Dendritic cell treated with granulocyte-macrophage colony-stimulating factor and Interleukin-4, amounts not matched to agents 40 ng/mL and 50 ng/mL, for 4 days (primary cell): ENCODE data around the gene CSNK1A1L.

Source experiments
- H3K27ac Mint-ChIP-seq: one replicate; pipeline ENCODE4 v1.8.0; 2022; ENCODE audit warnings: mild to moderate bottlenecking, mixed read lengths
- H3K27me3 Mint-ChIP-seq: one replicate; pipeline ENCODE4 v1.8.0; 2022; ENCODE audit warnings: mild to moderate bottlenecking, mixed read lengths
- H3K36me3 Mint-ChIP-seq: one replicate; pipeline ENCODE4 v1.8.0; 2022; ENCODE audit warnings: low read depth, mixed read lengths
- H3K4me1 Mint-ChIP-seq: one replicate; pipeline ENCODE4 v1.8.0; 2022; ENCODE audit warnings: low read depth, mixed read lengths
- H3K4me3 Mint-ChIP-seq: one replicate; pipeline ENCODE4 v1.8.0; 2022; ENCODE audit warnings: mild to moderate bottlenecking, moderate library complexity, mixed read lengths
- H3K9me3 Mint-ChIP-seq: one replicate; pipeline ENCODE4 v1.8.0; 2022; ENCODE audit warnings: mixed read lengths
- intact Hi-C: fragments of 100-400 bp; cut with micrococcal nuclease; formaldehyde crosslinking; loops from one replicate; pipeline ENCODE4 v1.15.0; 2022

The CSNK1A1L gene

GRCh38 chr13:37094099-37094498 is 11.4 kb downstream of the CSNK1A1L start:
- no peaks in the 10 kb centered on the region for H3K36me3 Mint-ChIP-seq
- H3K4me3 Mint-ChIP-seq, result no peak overlapping the region
- H3K27ac Mint-ChIP-seq, result no peak overlapping the region
- no peaks in the 10 kb centered on the region for H3K27me3 Mint-ChIP-seq
- H3K4me1 Mint-ChIP-seq, result peaks cover 11% of the 10 kb centered on the region
- H3K9me3 Mint-ChIP-seq, result no peaks in the 10 kb centered on the region
- intact Hi-C loops, result no loop called here

- Mint-ChIP-seq H3K36me3 (no peaks in the 10 kb centered on the region), H3K4me1 (peaks cover 30% of the 10 kb centered on the region), H3K27ac (no peak overlapping the region), H3K9me3 (no peaks in the 10 kb centered on the region), H3K27me3 (no peaks in the 10 kb centered on the region), H3K4me3 (no peak overlapping the region)
- intact Hi-C loops, result no loop called here
Measured at GRCh38 chr13:37091835-37092234, 13.6 kb downstream of the CSNK1A1L start.

DNA sequence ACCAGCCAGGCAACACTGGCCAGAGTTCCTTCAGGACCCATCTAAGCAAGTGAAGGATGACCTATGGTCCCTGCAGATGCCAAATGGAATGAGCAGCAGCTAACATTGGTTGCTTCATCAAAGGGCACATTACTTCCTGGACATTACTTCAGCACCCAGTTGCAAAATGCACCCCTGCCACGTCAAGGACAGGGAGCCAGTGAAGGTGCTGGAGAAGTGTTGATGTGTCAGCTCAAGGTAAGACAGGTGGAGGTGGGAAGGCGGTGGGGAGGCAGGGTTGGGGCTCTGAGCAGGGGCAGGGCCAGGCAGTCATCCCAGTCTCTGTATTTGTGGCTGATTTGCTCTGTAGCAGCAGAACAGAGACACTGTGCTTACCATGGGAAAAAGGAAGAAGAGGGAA is 14.6 kb downstream of the CSNK1A1L start:
- H3K27ac Mint-ChIP-seq, result no peak overlapping the region
- H3K4me3 Mint-ChIP-seq, result no peak overlapping the region
- H3K36me3 Mint-ChIP-seq, result no peaks in the 10 kb centered on the region
- intact Hi-C loops, result no loop called here
- H3K4me1 Mint-ChIP-seq, result peaks cover 37% of the 10 kb centered on the region
- no peaks in the 10 kb centered on the region for H3K9me3 Mint-ChIP-seq
- no peaks in the 10 kb centered on the region for H3K27me3 Mint-ChIP-seq

DNA sequence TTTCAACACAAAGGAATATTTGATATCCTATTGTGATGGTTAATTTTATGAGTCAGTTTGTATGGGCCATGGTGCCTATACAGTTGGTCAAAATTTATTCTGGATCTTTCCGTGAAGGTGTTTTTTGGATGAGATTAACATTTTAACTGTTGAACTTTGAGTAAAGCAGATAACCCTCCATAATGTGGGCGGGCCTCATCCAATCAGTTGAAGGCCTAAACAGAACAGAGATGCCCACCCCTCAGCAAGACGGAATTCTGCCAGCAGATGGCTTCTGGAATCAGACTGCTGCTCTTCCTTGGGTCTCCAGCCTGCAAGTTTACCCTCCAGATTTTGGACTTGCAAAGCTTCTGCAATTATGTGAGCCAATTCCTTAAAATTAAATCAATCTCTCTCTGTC is 16.0 kb downstream of the CSNK1A1L start:
- H3K36me3 Mint-ChIP-seq, result no peaks in the 10 kb centered on the region
- no peak overlapping the region for H3K27ac Mint-ChIP-seq
- intact Hi-C loops, result no loop called here
- H3K27me3 Mint-ChIP-seq, result no peaks in the 10 kb centered on the region
- H3K9me3 Mint-ChIP-seq, result no peaks in the 10 kb centered on the region
- H3K4me1 Mint-ChIP-seq, result peaks cover 37% of the 10 kb centered on the region
- H3K4me3 Mint-ChIP-seq, result no peak overlapping the region

DNA sequence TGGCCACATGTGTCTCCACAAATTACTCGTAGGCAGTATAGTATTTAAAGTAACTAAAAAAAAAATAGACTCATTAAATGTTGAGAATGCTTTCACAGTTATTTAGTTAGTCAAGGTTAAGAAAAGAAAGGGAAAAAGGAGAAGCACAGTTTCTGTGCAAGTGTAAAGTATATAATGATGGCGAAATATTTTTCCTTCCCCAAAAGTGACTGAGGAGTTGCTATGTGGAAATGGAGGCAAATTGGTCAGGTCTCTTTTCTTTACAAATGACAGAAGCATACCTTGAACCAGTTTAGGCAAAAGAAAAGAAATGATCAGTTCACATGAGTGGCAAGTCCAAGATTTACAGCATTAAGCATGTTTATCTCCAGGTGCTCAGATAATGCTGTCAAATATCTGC is 18.0 kb downstream of the CSNK1A1L start:
- intact Hi-C loops, result no loop called here
- Mint-ChIP-seq H3K4me3 (no peak overlapping the region), H3K36me3 (no peaks in the 10 kb centered on the region), H3K27me3 (no peaks in the 10 kb centered on the region), H3K9me3 (no peaks in the 10 kb centered on the region), H3K27ac (no peak overlapping the region), H3K4me1 (peaks cover 37% of the 10 kb centered on the region)

DNA sequence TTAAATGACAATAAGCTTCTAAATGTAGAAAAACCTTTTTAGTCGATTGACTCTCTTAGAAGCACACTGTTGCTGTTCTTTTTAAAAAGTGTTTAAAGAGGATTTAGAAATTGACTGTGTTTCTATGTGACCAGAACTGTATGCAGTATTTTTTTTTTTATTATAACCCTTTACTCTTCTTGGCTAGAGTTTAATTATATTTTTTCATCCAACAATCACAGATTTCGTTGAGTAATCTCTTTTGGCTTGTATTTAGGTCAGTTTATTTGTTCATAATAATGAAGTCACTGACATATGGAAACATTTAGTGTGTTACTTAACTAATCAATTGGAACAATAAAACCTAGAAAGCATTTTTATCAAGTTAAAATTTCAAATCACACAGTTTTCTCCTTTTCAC is 19.9 kb downstream of the CSNK1A1L start:
- no peaks in the 10 kb centered on the region for H3K9me3 Mint-ChIP-seq
- no peak overlapping the region for H3K4me3 Mint-ChIP-seq
- intact Hi-C loops, result no loop called here
- no peak overlapping the region for H3K27ac Mint-ChIP-seq
- H3K36me3 Mint-ChIP-seq, result no peaks in the 10 kb centered on the region
- H3K4me1 Mint-ChIP-seq, result peaks cover 31% of the 10 kb centered on the region
- peaks cover 2% of the 10 kb centered on the region for H3K27me3 Mint-ChIP-seq

GRCh38 chr13:37076818-37077217 is 28.6 kb downstream of the CSNK1A1L start:
- no peaks in the 10 kb centered on the region for H3K36me3 Mint-ChIP-seq
- intact Hi-C loops, result loop anchor here (5.0 to 10.0 kb wide), 2 partner anchors 1505 to 1838 kb away; no protein-coding TSS in a partner anchor

DNA sequence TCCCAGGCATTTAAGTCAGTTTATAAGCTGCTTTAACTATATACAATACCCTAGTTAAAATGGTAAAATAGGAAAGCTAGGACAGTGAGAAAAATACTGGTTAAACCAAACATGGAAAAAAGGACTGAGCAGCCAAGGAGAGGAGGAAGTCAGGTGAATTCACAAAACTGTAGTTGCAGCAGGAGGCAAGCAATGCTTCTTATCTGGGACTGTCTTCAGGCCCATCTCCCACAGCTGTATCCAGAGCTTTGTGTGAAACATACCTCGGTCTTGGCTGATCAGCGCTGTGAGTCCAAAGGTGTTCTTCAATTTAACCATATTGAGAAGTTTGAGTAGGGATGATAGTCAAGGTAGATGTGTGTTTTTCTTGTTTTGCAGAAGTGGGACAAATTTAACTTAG is 30.3 kb downstream of the CSNK1A1L start:
- H3K27ac Mint-ChIP-seq, result no peak overlapping the region
- peaks cover 3% of the 10 kb centered on the region for H3K27me3 Mint-ChIP-seq
- H3K36me3 Mint-ChIP-seq, result no peaks in the 10 kb centered on the region
- no peaks in the 10 kb centered on the region for H3K4me1 Mint-ChIP-seq
- intact Hi-C loops, result loop anchor here (2.0 to 10.0 kb wide), 3 partner anchors 528 to 1840 kb away; no protein-coding TSS in a partner anchor
- H3K9me3 Mint-ChIP-seq, result no peaks in the 10 kb centered on the region
- no peak overlapping the region for H3K4me3 Mint-ChIP-seq

More at GRCh38 chr13:37076818-37077217, 28.6 kb downstream of the CSNK1A1L start:
- Mint-ChIP-seq H3K27me3 (peaks cover 6% of the 10 kb centered on the region), H3K4me1 (no peaks in the 10 kb centered on the region), H3K4me3 (no peak overlapping the region), H3K9me3 (no peaks in the 10 kb centered on the region), H3K27ac (no peak overlapping the region)

DNA sequence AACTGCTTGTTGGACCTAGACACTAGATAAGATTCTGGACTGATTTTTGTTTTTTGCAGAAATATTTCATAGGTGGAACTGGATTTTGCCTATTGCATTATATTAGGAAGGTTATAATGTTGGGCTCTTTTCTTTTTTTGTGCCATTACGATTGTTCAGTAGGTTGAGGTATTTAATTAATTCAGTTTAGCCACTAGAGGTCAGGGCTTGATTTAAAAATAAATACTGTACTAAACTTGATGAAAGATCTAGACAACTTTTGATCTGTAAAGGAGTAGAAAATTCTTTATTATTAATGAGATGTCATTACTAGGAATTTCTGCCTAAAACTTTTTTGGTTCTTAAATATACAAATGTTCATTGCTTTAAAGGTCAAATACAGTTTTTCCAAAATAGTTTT is 30.8 kb downstream of the CSNK1A1L start:
- intact Hi-C loops, result loop anchor here (2.0 to 10.0 kb wide), 3 partner anchors 528 to 1840 kb away; no protein-coding TSS in a partner anchor
- Mint-ChIP-seq H3K4me3 (no peak overlapping the region), H3K27ac (no peak overlapping the region), H3K36me3 (no peaks in the 10 kb centered on the region), H3K27me3 (peaks cover 3% of the 10 kb centered on the region), H3K9me3 (no peaks in the 10 kb centered on the region), H3K4me1 (no peaks in the 10 kb centered on the region)

- Mint-ChIP-seq H3K9me3 (no peaks in the 10 kb centered on the region), H3K4me1 (no peaks in the 10 kb centered on the region), H3K27ac (no peak overlapping the region), H3K36me3 (no peaks in the 10 kb centered on the region), H3K27me3 (peaks cover 2% of the 10 kb centered on the region), H3K4me3 (no peak overlapping the region)
- intact Hi-C loops, result loop anchor here (10.0 kb wide), 1 partner anchor 1843 kb away; no protein-coding TSS in a partner anchor
Measured at GRCh38 chr13:37072024-37072423, 33.4 kb downstream of the CSNK1A1L start.

DNA sequence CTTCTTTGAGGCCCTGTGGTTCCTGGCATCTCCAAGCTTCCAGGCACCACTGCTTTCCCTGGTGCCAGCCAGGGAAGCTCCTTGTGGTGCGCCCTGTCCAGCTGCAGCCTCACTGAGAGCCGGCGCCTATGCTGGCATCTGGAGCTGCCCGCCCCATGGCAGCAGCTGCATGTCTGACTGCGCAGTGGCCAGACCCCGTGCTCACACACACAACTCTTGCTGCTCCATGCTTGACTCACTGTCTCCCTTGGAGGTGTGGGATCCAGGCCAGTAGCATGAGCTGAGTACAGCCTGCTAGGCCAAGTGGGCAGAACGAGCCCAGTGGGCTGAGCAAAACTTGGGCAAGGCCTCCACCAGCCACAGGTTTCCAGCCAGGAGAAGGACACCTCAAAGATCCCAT is 34.5 kb downstream of the CSNK1A1L start:
- peaks cover 2% of the 10 kb centered on the region for H3K27me3 Mint-ChIP-seq
- no peak overlapping the region for H3K4me3 Mint-ChIP-seq
- no peaks in the 10 kb centered on the region for H3K9me3 Mint-ChIP-seq
- no peak overlapping the region for H3K27ac Mint-ChIP-seq
- intact Hi-C loops, result loop anchor here (10.0 kb wide), 1 partner anchor 1844 kb away; no protein-coding TSS in a partner anchor
- no peaks in the 10 kb centered on the region for H3K4me1 Mint-ChIP-seq
- H3K36me3 Mint-ChIP-seq, result no peaks in the 10 kb centered on the region

- H3K27me3 Mint-ChIP-seq, result peaks cover 2% of the 10 kb centered on the region
- intact Hi-C loops, result loop anchor here (10.0 kb wide), 1 partner anchor 1845 kb away; no protein-coding TSS in a partner anchor
Measured at GRCh38 chr13:37070145-37070695, 35.2 kb downstream of the CSNK1A1L start.

DNA sequence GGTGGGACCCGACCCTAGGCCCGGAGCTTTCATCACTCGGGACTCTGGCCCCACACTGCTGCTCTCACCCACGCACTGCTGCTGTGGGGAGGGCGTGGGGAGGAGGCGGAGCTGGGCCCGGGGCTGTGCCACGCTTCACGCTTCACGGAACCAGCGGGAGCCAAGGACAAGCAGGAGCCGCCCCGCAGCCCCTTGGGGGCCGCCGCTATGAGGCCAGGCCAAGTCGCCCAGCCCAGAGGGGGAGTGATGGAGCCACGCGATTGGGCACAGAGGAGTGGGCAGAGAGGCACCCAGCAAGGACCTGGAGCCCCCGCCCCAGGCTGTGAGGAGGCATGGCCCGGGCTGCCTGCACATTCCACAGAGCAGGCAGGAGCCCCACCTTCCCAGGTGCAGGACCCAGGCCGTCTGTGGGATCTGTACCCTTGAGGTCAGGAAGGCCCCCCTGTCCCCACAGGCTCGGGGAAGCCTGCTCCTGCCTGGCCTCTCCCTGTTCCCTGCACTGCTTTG is 35.8 kb downstream of the CSNK1A1L start:
- Mint-ChIP-seq H3K27me3 (peaks cover 2% of the 10 kb centered on the region), H3K9me3 (no peaks in the 10 kb centered on the region), H3K4me1 (peaks cover 4% of the 10 kb centered on the region), H3K4me3 (no peak overlapping the region), H3K27ac (no peak overlapping the region), H3K36me3 (no peaks in the 10 kb centered on the region)
- intact Hi-C loops, result loop anchor here (10.0 kb wide), 1 partner anchor 1845 kb away; no protein-coding TSS in a partner anchor

More at GRCh38 chr13:37070145-37070695, 35.2 kb downstream of the CSNK1A1L start:
- Mint-ChIP-seq H3K36me3 (no peaks in the 10 kb centered on the region), H3K9me3 (no peaks in the 10 kb centered on the region), H3K4me1 (no peaks in the 10 kb centered on the region), H3K27ac (no peak overlapping the region), H3K4me3 (no peak overlapping the region)

DNA sequence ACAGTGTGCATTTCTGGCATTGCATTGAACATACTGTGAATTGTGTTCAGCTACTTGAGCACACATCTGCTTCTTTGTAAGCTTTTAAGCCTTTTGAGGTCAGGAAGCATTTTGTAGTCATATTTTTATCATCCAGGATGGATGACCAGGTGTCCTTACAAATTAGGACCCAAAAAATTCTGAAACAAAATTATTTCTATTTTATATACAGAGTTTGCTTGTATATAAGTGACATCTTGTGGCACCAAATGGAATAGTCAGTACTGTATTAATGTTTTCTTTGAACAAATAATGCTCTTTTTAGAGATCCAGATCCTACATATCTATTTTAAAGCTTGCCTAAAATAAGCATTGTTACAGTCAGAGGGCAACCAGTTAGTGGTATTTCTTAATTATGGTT is 36.5 kb downstream of the CSNK1A1L start:
- intact Hi-C loops, result no loop called here
- no peaks in the 10 kb centered on the region for H3K9me3 Mint-ChIP-seq
- peaks cover 6% of the 10 kb centered on the region for H3K4me1 Mint-ChIP-seq
- H3K27ac Mint-ChIP-seq, result no peak overlapping the region
- H3K36me3 Mint-ChIP-seq, result no peaks in the 10 kb centered on the region
- no peak overlapping the region for H3K4me3 Mint-ChIP-seq
- peaks cover 1% of the 10 kb centered on the region for H3K27me3 Mint-ChIP-seq

- intact Hi-C loops, result no loop called here
- Mint-ChIP-seq H3K36me3 (no peaks in the 10 kb centered on the region), H3K27ac (no peak overlapping the region), H3K4me3 (no peak overlapping the region), H3K4me1 (peaks cover 6% of the 10 kb centered on the region), H3K9me3 (no peaks in the 10 kb centered on the region), H3K27me3 (no peaks in the 10 kb centered on the region)
Measured at GRCh38 chr13:37067874-37068273, 37.6 kb downstream of the CSNK1A1L start.
